ENCODE data around the gene DUOX2. TPM values are rescaled to one million over a fixed set of nuclear protein-coding genes. Genes with fewer than 3 reads are reported as not detected.

Gene DUOX2
- total and polyA plus RNA-seq, 4 donors = 0.06 to 0.08 TPM; not detected in 2

DNA sequence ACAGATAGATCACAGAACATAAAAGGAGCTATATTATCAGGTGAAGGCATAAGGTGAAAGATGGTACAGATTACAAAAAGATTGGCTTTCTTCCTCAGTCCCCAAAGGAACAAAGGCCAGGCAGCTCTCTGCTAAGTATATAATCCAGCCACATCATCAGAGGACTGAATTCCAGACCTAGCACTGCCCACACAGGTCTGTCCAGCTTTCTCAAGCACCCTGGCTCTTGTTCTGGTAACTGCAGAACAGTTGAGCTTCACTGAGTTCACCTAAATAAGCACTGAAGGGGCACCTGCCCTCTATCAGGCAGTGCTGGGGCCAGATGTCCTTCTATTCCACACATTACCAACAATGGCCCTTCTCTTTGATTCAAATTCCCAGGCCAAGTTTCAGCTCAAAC lies 9.4 kb upstream of the DUOX2 start:
- Histone ChIP-seq H3K4me1 (ENCODE audit: control insufficient read depth in 4 of 4, insufficient read depth in 4 of 4, low read length in 3 of 4) (no peaks in the 10 kb centered on the region), H3K9ac (ENCODE audit: low read depth in 1 of 2, low read length in 2 of 2) (no peak overlapping the region), H3K4me3 (ENCODE audit: low read depth in 1 of 3, low read length in 3 of 3) (no peak overlapping the region), H3K36me3 (ENCODE audit: control insufficient read depth in 4 of 4, insufficient read depth in 3 of 4, low read depth in 1 of 4, low read length in 3 of 4) (no peaks in the 10 kb centered on the region), H3K27ac (ENCODE audit: low read depth in 1 of 2, low read length in 2 of 2) (no peak overlapping the region), H3K9me3 (ENCODE audit: control insufficient read depth in 4 of 4, low read length in 3 of 4) (no peaks in the 10 kb centered on the region), H3K27me3 (ENCODE audit: control insufficient read depth in 4 of 4, insufficient read depth in 4 of 4, low read length in 3 of 4) (peaks cover 0 to 5% (median 0%) of the 10 kb centered on the region in 4 donors)
- TF ChIP-seq, protein P1, sequence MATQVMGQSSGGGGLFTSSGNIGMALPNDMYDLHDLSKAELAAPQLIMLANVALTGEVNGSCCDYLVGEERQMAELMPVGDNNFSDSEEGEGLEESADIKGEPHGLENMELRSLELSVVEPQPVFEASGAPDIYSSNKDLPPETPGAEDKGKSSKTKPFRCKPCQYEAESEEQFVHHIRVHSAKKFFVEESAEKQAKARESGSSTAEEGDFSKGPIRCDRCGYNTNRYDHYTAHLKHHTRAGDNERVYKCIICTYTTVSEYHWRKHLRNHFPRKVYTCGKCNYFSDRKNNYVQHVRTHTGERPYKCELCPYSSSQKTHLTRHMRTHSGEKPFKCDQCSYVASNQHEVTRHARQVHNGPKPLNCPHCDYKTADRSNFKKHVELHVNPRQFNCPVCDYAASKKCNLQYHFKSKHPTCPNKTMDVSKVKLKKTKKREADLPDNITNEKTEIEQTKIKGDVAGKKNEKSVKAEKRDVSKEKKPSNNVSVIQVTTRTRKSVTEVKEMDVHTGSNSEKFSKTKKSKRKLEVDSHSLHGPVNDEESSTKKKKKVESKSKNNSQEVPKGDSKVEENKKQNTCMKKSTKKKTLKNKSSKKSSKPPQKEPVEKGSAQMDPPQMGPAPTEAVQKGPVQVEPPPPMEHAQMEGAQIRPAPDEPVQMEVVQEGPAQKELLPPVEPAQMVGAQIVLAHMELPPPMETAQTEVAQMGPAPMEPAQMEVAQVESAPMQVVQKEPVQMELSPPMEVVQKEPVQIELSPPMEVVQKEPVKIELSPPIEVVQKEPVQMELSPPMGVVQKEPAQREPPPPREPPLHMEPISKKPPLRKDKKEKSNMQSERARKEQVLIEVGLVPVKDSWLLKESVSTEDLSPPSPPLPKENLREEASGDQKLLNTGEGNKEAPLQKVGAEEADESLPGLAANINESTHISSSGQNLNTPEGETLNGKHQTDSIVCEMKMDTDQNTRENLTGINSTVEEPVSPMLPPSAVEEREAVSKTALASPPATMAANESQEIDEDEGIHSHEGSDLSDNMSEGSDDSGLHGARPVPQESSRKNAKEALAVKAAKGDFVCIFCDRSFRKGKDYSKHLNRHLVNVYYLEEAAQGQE (IDR thresholded peaks at IDR 0.05) = no peak
- no peak for TF ChIP-seq GABPA (IDR thresholded peaks at IDR 0.05 in 1 of 2, conservative IDR thresholded peaks at IDR 0.05 in 1 of 2)
- TF ChIP-seq, protein P2, sequence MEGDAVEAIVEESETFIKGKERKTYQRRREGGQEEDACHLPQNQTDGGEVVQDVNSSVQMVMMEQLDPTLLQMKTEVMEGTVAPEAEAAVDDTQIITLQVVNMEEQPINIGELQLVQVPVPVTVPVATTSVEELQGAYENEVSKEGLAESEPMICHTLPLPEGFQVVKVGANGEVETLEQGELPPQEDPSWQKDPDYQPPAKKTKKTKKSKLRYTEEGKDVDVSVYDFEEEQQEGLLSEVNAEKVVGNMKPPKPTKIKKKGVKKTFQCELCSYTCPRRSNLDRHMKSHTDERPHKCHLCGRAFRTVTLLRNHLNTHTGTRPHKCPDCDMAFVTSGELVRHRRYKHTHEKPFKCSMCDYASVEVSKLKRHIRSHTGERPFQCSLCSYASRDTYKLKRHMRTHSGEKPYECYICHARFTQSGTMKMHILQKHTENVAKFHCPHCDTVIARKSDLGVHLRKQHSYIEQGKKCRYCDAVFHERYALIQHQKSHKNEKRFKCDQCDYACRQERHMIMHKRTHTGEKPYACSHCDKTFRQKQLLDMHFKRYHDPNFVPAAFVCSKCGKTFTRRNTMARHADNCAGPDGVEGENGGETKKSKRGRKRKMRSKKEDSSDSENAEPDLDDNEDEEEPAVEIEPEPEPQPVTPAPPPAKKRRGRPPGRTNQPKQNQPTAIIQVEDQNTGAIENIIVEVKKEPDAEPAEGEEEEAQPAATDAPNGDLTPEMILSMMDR (IDR thresholded peaks at IDR 0.05; ENCODE audit: low read depth, low read length, missing input control) = no peak
- no peak for TF ChIP-seq YY1 (IDR thresholded peaks at IDR 0.05)
- TF ChIP-seq JUND (IDR thresholded peaks at IDR 0.05) = no peak
- TF ChIP-seq FOXA1 (IDR thresholded peaks at IDR 0.05) = no peak
- TF ChIP-seq, protein P3, sequence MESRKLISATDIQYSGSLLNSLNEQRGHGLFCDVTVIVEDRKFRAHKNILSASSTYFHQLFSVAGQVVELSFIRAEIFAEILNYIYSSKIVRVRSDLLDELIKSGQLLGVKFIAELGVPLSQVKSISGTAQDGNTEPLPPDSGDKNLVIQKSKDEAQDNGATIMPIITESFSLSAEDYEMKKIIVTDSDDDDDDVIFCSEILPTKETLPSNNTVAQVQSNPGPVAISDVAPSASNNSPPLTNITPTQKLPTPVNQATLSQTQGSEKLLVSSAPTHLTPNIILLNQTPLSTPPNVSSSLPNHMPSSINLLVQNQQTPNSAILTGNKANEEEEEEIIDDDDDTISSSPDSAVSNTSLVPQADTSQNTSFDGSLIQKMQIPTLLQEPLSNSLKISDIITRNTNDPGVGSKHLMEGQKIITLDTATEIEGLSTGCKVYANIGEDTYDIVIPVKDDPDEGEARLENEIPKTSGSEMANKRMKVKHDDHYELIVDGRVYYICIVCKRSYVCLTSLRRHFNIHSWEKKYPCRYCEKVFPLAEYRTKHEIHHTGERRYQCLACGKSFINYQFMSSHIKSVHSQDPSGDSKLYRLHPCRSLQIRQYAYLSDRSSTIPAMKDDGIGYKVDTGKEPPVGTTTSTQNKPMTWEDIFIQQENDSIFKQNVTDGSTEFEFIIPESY (IDR thresholded peaks at IDR 0.05) = no peak
- no peak for TF ChIP-seq EGR1 (IDR thresholded peaks at IDR 0.05; ENCODE audit: low read depth in 2 of 2)
- no peak for TF ChIP-seq HNF4A (conservative IDR thresholded peaks at IDR 0.05)
- TF ChIP-seq, protein P4, sequence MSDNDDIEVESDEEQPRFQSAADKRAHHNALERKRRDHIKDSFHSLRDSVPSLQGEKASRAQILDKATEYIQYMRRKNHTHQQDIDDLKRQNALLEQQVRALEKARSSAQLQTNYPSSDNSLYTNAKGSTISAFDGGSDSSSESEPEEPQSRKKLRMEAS (IDR thresholded peaks at IDR 0.05) = no peak
- no peak for TF ChIP-seq NR2F2 (IDR thresholded peaks at IDR 0.05)
- TF ChIP-seq RAD21 (IDR thresholded peaks at IDR 0.05) = no peak
- no peak for TF ChIP-seq SP1 (IDR thresholded peaks at IDR 0.05)
- no peak for TF ChIP-seq RXRA (IDR thresholded peaks at IDR 0.05)
- TF ChIP-seq FOXA2 (IDR thresholded peaks at IDR 0.05) = no peak
- TF ChIP-seq HNF4G (IDR thresholded peaks at IDR 0.05) = no peak
- TF ChIP-seq TAF1 (conservative IDR thresholded peaks at IDR 0.05) = no peak
- DNase-seq (ENCODE audit: low spot score) = no peak

DNA sequence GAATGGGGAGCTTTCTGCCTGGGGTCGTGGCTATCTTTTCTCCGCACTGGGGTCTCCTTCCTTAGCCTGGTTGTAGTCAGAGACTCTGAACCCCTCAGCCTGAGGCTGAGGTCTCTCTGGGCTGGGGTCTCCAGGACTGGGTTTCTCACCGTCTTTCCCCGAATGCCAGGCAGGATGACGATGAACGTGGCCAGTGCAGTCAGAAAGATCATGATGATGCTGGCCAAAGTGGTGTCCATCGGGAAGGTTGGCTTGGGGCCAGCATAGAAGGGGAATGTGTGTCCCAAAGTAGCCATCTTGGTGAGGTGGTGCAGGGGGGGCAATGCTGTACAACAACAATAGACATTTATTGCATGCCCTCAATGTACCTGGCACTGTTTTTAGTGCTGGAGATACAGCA lies 8.7 kb upstream of the DUOX2 start:
- no peak overlapping the region for H3K4me3 ChIP-seq (ENCODE audit: low read depth in 1 of 3, low read length in 3 of 3)
- no peaks in the 10 kb centered on the region for H3K9me3 ChIP-seq (ENCODE audit: control insufficient read depth in 4 of 4, low read length in 3 of 4)
- H3K36me3 ChIP-seq (ENCODE audit: control insufficient read depth in 4 of 4, insufficient read depth in 3 of 4, low read depth in 1 of 4, low read length in 3 of 4) = no peaks in the 10 kb centered on the region
- peaks cover 0 to 6% (median 2%) of the 10 kb centered on the region in 4 donors for H3K4me1 ChIP-seq (ENCODE audit: control insufficient read depth in 4 of 4, insufficient read depth in 4 of 4, low read length in 3 of 4)
- no peak overlapping the region for H3K9ac ChIP-seq (ENCODE audit: low read depth in 1 of 2, low read length in 2 of 2)
- no peaks in the 10 kb centered on the region for H3K27me3 ChIP-seq (ENCODE audit: control insufficient read depth in 4 of 4, insufficient read depth in 4 of 4, low read length in 3 of 4)
- DNase-seq (ENCODE audit: low spot score) = no peak
- no peak overlapping the region for H3K27ac ChIP-seq (ENCODE audit: low read depth in 1 of 2, low read length in 2 of 2)
- WGBS = 82% methylated on average over 7 of the region's 7 CpGs
- TF ChIP-seq, protein P1 (IDR thresholded peaks at IDR 0.05) = no peak
- TF ChIP-seq HNF4G (IDR thresholded peaks at IDR 0.05) (no peak), HNF4A (conservative IDR thresholded peaks at IDR 0.05) (no peak), YY1 (IDR thresholded peaks at IDR 0.05) (no peak), SP1 (IDR thresholded peaks at IDR 0.05) (no peak), NR2F2 (IDR thresholded peaks at IDR 0.05) (no peak), EGR1 (IDR thresholded peaks at IDR 0.05; ENCODE audit: low read depth in 2 of 2) (no peak), GABPA (IDR thresholded peaks at IDR 0.05 in 1 of 2, conservative IDR thresholded peaks at IDR 0.05 in 1 of 2) (no peak), TAF1 (conservative IDR thresholded peaks at IDR 0.05) (no peak), FOXA1 (IDR thresholded peaks at IDR 0.05) (no peak)
- TF ChIP-seq, protein P3 (IDR thresholded peaks at IDR 0.05) = no peak
- TF ChIP-seq, protein P5, sequence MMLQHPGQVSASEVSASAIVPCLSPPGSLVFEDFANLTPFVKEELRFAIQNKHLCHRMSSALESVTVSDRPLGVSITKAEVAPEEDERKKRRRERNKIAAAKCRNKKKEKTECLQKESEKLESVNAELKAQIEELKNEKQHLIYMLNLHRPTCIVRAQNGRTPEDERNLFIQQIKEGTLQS (IDR thresholded peaks at IDR 0.05) = no peak
- TF ChIP-seq, protein P4 (IDR thresholded peaks at IDR 0.05) = no peak
